Measurements from ENCODE around the gene DUSP16.

DUSP16 gene

GRCh38 chr12:12511021-12511783, 51.5 kb downstream of the DUSP16 start:
- Histone ChIP-seq H3K4me3 (no peak overlapping the region), H3K27ac (no peak overlapping the region)
- TF ChIP-seq CTCF (IDR thresholded peaks at IDR 0.05): no peak
- no peak for DNase-seq (ENCODE audit: low spot score)

- no peak overlapping the region for H3K27ac ChIP-seq
- H3K4me3 ChIP-seq: no peak overlapping the region
- no peak for TF ChIP-seq CTCF (IDR thresholded peaks at IDR 0.05)
- DNase-seq (ENCODE audit: low spot score): no peak
These were observed 52.1 kb downstream of the DUSP16 start for GRCh38 chr12:12510551-12510950.

GRCh38 chr12:12510141-12510540, 52.5 kb downstream of the DUSP16 start:
- Histone ChIP-seq H3K27ac (no peak overlapping the region), H3K4me3 (no peak overlapping the region)
- TF ChIP-seq CTCF (IDR thresholded peaks at IDR 0.05): no peak
- DNase-seq (ENCODE audit: low spot score): no peak

DNA sequence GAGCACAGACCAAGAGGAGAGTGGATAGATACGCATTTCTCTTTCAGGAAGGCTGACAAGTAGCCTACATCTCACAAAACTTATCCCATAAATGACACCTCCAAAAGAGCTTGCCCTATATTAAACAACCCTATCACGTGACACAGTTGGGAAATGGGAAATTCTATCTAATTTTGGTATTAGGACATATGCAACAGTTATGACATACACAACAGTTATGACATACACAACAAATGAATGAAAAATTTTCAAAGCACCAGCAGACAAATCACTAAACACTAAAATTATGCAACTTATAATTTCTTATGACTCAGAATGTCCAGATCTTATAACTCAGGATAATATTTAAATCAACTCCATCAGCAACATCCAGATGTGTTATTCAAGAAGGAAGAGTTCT, 54.1 kb downstream of the DUSP16 start:
- Histone ChIP-seq H3K4me3 (no peak overlapping the region), H3K27ac (peak overlapping the region in 1 of 2 donors; percentile 58)
- no peak for TF ChIP-seq CTCF (IDR thresholded peaks at IDR 0.05)
- no peak for DNase-seq (ENCODE audit: low spot score)

- Histone ChIP-seq H3K4me3 (peak overlapping the region; percentile 59), H3K27ac (peak overlapping the region; percentile 42 to 81)
- no peak for TF ChIP-seq CTCF (IDR thresholded peaks at IDR 0.05)
- DNase-seq (ENCODE audit: low spot score): no peak
These were observed 55.5 kb downstream of the DUSP16 start for GRCh38 chr12:12507121-12507520.

GRCh38 chr12:12506496-12506890, 56.2 kb downstream of the DUSP16 start:
- no peak for TF ChIP-seq CTCF (IDR thresholded peaks at IDR 0.05)
- peak overlapping the region; percentile 59 for H3K4me3 ChIP-seq
- H3K27ac ChIP-seq: peak overlapping the region; percentile 42 to 81
- no peak for DNase-seq (ENCODE audit: low spot score)
